BLaER1 (cell line): Measurements from ENCODE around the gene IPO11.
"Not testable (repeated sequence)": the region's sequence is repeated elsewhere in the genome, so short reads cannot be mapped to it uniquely, and the experiment has no call there.

Experiments used
- H3K27ac ChIP-seq: shearing (Covaris generic); formaldehyde crosslinking; 2 replicates; pipeline ENCODE4 v1.8.1; 2022
- H3K27me3 ChIP-seq: shearing (Covaris generic); formaldehyde crosslinking; 2 replicates; pipeline ENCODE4 v1.8.1; 2022
- H3K36me3 ChIP-seq: shearing (Covaris generic); formaldehyde crosslinking; 2 replicates; pipeline ENCODE4 v1.8.1; 2022
- H3K4me1 ChIP-seq: shearing (Covaris generic); formaldehyde crosslinking; 2 replicates; pipeline ENCODE4 v1.8.1; 2022
- H3K4me2 ChIP-seq: shearing (Covaris generic); formaldehyde crosslinking; 2 replicates; pipeline ENCODE4 v1.8.1; 2022
- H3K4me3 ChIP-seq: shearing (Covaris generic); formaldehyde crosslinking; 2 replicates; pipeline ENCODE4 v1.8.1; 2022
- H3K9ac ChIP-seq: shearing (Covaris generic); formaldehyde crosslinking; 2 replicates; pipeline ENCODE4 v1.8.1; 2022
- H3K9me3 ChIP-seq: shearing (Covaris generic); formaldehyde crosslinking; 2 replicates; pipeline ENCODE4 v1.8.1; 2022
- H4K20me1 ChIP-seq: shearing (Covaris generic); formaldehyde crosslinking; 2 replicates; pipeline ENCODE4 v1.8.1; 2022
- Cebpa-rat ChIP-seq: shearing (Covaris generic); IDR thresholded peaks from 2 replicates; pipeline ENCODE4 v1.8.1; 2022

The IPO11 gene

DNA sequence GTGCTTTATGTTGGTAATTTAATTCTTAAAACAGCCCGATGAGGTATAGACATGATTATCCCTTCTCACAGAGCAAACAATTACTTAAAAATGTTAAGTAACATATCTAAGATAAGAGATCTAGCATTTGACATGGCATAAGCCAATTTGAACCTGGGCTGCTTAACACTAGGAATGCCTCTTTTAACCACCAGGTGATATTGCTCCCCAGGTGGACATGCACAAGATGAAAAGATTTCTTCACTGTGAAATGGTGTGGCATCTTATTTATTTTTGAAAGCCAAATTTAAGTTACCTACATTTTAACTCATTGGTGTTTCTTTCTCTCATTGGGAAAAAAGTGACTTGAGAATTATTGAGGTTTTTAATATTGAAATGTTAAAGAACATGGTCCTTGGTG is 150.3 kb downstream of the IPO11 start:
- TF ChIP-seq Cebpa-rat = no peak
- no peak overlapping the region for H3K9ac ChIP-seq
- H3K27ac ChIP-seq = no peak overlapping the region
- no peaks in the 10 kb centered on the region for H3K4me1 ChIP-seq
- H3K27me3 ChIP-seq = no peaks in the 10 kb centered on the region
- no peak overlapping the region for H3K4me3 ChIP-seq
- H4K20me1 ChIP-seq = no peaks in the 10 kb centered on the region
- H3K36me3 ChIP-seq = peaks cover 69% of the 10 kb centered on the region
- no peak overlapping the region for H3K4me2 ChIP-seq
- peaks cover 24% of the 10 kb centered on the region for H3K9me3 ChIP-seq

DNA sequence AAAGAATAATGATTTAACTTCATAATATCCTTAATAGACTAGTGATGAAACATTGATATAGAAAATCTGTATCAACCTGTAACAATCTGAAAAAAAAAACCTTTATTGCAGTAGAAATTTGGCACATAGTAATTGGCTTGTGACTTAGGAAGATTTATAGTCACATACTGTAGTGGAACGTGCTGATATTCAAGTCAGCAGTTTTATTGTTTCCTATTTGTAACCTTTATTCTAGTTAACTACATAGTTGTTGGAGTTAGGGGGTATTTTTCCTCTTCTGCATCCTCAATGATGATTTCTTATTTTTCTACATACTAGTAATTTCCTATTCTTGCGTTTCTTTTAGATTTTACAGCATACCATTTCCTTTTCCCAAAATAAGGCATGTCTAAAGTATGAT is 151.5 kb downstream of the IPO11 start:
- no peaks in the 10 kb centered on the region for H4K20me1 ChIP-seq
- H3K36me3 ChIP-seq = peaks cover 77% of the 10 kb centered on the region
- H3K27ac ChIP-seq = no peak overlapping the region
- H3K4me3 ChIP-seq = no peak overlapping the region
- no peak overlapping the region for H3K4me2 ChIP-seq
- peaks cover 30% of the 10 kb centered on the region for H3K9me3 ChIP-seq
- H3K4me1 ChIP-seq = no peaks in the 10 kb centered on the region
- TF ChIP-seq Cebpa-rat = no peak
- H3K9ac ChIP-seq = no peak overlapping the region
- H3K27me3 ChIP-seq = no peaks in the 10 kb centered on the region

DNA sequence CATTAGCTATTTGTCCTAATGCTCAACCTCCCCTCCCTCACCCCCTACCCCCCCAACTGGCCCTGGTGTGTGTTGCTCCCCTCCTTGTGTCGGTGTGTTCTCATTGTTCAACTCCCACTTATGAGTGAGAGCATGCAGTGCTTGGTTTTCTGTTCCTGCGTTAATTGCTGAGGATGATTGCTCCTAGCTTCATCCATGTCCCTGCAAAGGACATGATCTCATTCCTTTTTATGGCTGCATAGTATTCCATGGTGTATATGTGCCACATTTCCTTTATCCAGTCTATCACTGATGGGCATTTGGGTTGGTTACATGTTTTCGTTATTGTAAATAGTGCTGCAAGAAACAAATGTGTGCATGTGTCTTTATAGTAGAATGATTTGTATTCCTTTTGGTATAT is 153.2 kb downstream of the IPO11 start:
- peaks cover 30% of the 10 kb centered on the region for H3K9me3 ChIP-seq
- H3K27ac ChIP-seq, H4K20me1 ChIP-seq, H3K4me3 ChIP-seq, H3K4me2 ChIP-seq, H3K9ac ChIP-seq, H3K27me3 ChIP-seq, H3K4me1 ChIP-seq: not testable (repeated sequence)
- peaks cover 62% of the 10 kb centered on the region for H3K36me3 ChIP-seq

DNA sequence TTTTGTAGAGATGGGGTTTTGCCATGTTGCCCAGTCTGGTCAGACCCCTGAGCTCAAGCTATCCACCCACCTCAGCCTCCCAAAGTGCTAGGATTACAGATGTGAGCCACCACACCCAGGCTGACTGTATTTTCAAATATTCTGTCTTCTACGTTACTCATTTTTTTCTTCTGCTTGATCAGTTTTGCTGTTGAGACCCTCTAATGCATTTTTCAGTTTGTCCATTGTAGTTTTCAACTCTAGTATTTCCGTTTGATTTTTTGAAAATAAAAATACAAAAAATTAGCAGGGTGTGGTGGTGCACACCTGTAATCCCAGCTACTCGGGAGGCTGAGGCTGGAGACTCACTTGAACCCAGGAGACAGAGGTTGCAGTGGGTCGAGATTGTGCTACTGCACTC is 155.6 kb downstream of the IPO11 start:
- Histone ChIP-seq H3K36me3 (peaks cover 55% of the 10 kb centered on the region), H3K4me1 (no peaks in the 10 kb centered on the region), H3K9me3 (peaks cover 30% of the 10 kb centered on the region), H3K27ac (no peak overlapping the region), H3K4me2 (no peak overlapping the region), H4K20me1 (no peaks in the 10 kb centered on the region), H3K4me3 (no peak overlapping the region), H3K27me3 (no peaks in the 10 kb centered on the region), H3K9ac (no peak overlapping the region)
- no peak for TF ChIP-seq Cebpa-rat

DNA sequence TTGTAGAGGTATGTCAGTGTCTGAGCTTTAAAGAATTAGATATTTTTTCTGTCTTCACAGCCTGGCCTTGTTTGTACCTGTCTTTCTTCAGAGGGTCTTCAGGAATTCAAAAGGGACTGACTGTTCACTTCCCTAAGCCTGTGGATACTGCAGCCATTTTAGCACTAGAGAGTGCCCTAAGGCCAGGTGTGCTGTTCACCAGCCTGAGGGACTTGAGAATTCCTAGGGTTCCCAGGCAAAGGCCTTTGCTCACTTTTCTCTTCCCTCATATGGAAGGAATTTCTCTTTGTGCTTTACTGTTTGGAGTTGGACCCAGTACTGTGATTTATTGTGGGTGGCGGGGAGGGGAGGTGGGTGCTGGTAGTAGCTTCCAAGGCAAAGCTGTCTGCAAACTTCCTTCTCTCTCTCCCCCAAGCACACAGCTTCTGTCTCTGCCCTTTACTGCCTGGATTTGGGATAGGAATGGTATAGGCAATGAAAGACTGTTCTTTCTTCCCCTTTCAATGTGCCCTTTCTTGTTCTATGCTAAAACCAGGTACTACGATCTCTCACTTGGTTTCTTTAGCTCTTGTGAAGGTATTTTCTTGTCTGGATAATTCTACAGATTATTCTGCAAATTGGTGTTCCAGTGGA is 156.4 kb downstream of the IPO11 start:
- no peaks in the 10 kb centered on the region for H3K27me3 ChIP-seq
- H3K36me3 ChIP-seq = peaks cover 55% of the 10 kb centered on the region
- H3K27ac ChIP-seq = no peak overlapping the region
- H3K4me2 ChIP-seq = no peak overlapping the region
- TF ChIP-seq Cebpa-rat = no peak
- H4K20me1 ChIP-seq = no peaks in the 10 kb centered on the region
- peaks cover 30% of the 10 kb centered on the region for H3K9me3 ChIP-seq
- no peaks in the 10 kb centered on the region for H3K4me1 ChIP-seq
- no peak overlapping the region for H3K4me3 ChIP-seq
- no peak overlapping the region for H3K9ac ChIP-seq

DNA sequence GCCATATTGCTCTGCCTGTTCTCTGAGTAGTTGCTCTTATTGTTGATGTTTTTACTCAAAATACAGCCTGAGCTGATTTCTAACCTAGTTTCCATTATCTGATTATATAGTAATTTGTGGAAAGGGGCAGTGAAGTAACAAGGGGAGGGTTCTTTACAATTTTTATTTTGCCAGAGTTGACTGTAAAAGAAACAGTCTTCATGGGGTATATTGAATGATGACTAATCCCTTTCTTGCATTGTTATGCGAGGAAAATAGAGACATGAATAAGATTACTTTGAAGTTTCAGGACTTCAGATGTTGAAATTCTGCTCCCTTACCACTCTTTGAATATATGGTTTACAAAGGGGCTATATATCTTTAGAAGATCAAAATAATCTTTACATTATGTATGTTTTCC is 156.9 kb downstream of the IPO11 start:
- no peaks in the 10 kb centered on the region for H3K4me1 ChIP-seq
- H3K36me3 ChIP-seq = peaks cover 53% of the 10 kb centered on the region
- no peak overlapping the region for H3K4me2 ChIP-seq
- TF ChIP-seq Cebpa-rat = no peak
- no peaks in the 10 kb centered on the region for H4K20me1 ChIP-seq
- no peak overlapping the region for H3K27ac ChIP-seq
- H3K4me3 ChIP-seq = no peak overlapping the region
- H3K9me3 ChIP-seq = peaks cover 30% of the 10 kb centered on the region
- no peak overlapping the region for H3K9ac ChIP-seq
- H3K27me3 ChIP-seq = no peaks in the 10 kb centered on the region

DNA sequence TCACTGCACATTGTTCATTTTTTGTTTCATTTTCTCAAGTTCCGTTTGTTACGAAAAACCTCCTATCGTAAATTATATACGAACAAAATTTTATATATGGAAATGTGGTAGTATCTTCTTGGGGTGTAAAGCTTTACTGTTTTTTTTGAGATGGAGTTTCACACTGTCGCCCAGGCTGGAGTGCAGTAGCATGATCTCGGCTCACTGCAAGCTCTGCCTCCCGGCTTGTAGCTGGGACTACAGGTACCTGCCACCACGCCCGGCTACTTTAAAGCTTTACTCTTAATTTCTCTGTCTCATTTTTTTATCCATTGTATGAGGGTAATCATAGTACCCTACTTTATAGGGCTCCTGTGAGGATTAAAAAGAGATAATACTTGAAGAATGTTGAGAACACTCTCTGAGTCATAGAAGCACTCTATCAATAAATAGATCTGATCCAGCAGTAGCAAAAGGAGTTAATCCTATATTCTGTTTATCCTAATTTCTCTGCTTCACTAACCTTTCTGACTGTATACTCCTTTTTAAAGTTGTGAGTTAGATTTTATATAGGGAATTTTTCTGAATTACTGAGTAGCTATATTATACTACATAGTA is 160.5 kb downstream of the IPO11 start:
- Histone ChIP-seq H3K4me2 (no peak overlapping the region), H3K9me3 (peaks cover 16% of the 10 kb centered on the region), H3K4me3 (no peak overlapping the region), H3K9ac (no peak overlapping the region), H3K36me3 (peaks cover 30% of the 10 kb centered on the region), H3K4me1 (peaks cover 31% of the 10 kb centered on the region), H4K20me1 (no peaks in the 10 kb centered on the region), H3K27me3 (no peaks in the 10 kb centered on the region), H3K27ac (no peak overlapping the region)
- TF ChIP-seq Cebpa-rat = no peak

DNA sequence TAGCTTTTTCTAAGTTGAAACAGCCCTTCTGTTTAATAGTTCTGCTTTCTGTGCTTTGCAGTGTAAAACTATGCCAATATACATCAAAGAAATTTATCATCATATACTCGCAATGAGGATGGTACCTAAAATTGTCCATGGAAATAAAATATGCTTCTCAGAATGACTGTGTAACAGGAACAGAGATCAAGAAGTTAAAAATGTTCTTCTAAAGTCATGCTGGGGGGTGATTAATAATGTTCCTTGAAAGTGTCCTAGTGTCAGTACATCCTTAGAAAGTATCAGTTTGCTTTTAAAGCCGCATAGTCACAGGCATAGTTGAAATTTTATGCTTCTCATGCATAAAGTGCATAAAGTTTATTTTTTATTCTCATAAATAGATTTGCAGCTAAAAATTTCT is 162.0 kb downstream of the IPO11 start:
- Histone ChIP-seq H3K27ac (no peak overlapping the region), H3K4me2 (no peak overlapping the region), H3K4me3 (no peak overlapping the region), H4K20me1 (no peaks in the 10 kb centered on the region), H3K4me1 (peaks cover 44% of the 10 kb centered on the region), H3K36me3 (peaks cover 19% of the 10 kb centered on the region), H3K9ac (no peak overlapping the region), H3K9me3 (peaks cover 12% of the 10 kb centered on the region; the same call in 1 of the 2 replicates), H3K27me3 (no peaks in the 10 kb centered on the region)
- TF ChIP-seq Cebpa-rat = no peak

DNA sequence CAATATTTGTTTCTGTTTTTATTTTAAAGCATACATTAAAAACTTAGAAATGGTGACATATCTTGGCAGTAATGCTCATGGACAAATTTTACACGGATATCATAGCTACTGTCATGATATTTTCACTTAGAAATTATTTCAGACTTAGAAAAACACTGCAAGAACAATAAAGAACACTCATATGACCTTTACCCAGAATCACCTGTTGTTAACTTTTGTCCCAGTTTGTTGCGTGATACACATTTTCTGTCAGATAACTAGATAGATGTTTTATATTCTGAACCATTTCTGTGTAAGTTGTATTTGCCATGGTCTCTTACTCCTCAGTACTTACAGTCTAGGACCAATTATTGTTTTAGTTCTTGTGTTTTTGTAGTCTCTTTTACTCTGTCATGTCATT is 162.5 kb downstream of the IPO11 start:
- H3K27me3 ChIP-seq = no peaks in the 10 kb centered on the region
- H3K4me3 ChIP-seq = no peak overlapping the region
- no peaks in the 10 kb centered on the region for H4K20me1 ChIP-seq
- H3K4me2 ChIP-seq = no peak overlapping the region
- TF ChIP-seq Cebpa-rat = no peak
- no peak overlapping the region for H3K9ac ChIP-seq
- H3K36me3 ChIP-seq = peaks cover 19% of the 10 kb centered on the region
- H3K9me3 ChIP-seq = peaks cover 12% of the 10 kb centered on the region; the same call in 1 of the 2 replicates
- no peak overlapping the region for H3K27ac ChIP-seq
- peaks cover 48% of the 10 kb centered on the region for H3K4me1 ChIP-seq

DNA sequence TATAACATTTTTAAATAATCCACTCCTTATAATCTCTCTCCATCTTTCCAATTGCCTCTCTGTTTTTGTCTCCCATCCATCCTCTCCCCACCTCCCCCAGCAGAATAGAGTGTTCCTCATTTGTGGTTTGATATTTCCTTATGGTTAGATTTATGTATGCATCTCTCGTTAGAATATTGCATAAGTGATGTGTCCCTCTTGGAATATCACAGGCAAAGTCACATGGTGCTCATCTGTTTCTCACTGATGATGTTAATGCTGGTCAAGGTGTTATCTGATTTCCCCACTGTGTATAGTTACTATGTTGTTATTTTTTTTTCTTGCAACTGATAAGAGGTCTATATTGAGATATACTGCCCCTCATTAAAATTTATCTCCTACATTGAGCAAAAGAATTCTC is 162.9 kb downstream of the IPO11 start:
- H3K9me3 ChIP-seq = peaks cover 12% of the 10 kb centered on the region; the same call in 1 of the 2 replicates
- TF ChIP-seq Cebpa-rat = no peak
- peaks cover 52% of the 10 kb centered on the region for H3K4me1 ChIP-seq

More for the DNA sequence above, 162.9 kb downstream of the IPO11 start:
- no peak overlapping the region for H3K4me3 ChIP-seq
- H4K20me1 ChIP-seq = no peaks in the 10 kb centered on the region
- no peak overlapping the region for H3K9ac ChIP-seq
- H3K27me3 ChIP-seq = no peaks in the 10 kb centered on the region
- H3K36me3 ChIP-seq = peaks cover 21% of the 10 kb centered on the region
- no peak overlapping the region for H3K27ac ChIP-seq
- H3K4me2 ChIP-seq = peak overlapping the region; percentile 18; the same call in 1 of the 2 replicates
